B cell (primary cell): ENCODE data around the gene COMT.

Experiments
- EZH2 ChIP-seq: IDR thresholded peaks from 2 replicates; pipeline ENCODE4 v1.6.1; 2012; ENCODE audit warnings: borderline replicate concordance, low read depth, mild to moderate bottlenecking, moderate library complexity, low read length; ENCODE audit not compliant: insufficient read depth, poor library complexity, severe bottlenecking
- TF ChIP-seq, protein P1 (sequence below): fragments of 200-600 bp; IDR thresholded peaks from one replicate; pipeline ENCODE4 v1.8.0; 2022; ENCODE audit warnings: antibody characterized with exemption, mild to moderate bottlenecking

DNA sequence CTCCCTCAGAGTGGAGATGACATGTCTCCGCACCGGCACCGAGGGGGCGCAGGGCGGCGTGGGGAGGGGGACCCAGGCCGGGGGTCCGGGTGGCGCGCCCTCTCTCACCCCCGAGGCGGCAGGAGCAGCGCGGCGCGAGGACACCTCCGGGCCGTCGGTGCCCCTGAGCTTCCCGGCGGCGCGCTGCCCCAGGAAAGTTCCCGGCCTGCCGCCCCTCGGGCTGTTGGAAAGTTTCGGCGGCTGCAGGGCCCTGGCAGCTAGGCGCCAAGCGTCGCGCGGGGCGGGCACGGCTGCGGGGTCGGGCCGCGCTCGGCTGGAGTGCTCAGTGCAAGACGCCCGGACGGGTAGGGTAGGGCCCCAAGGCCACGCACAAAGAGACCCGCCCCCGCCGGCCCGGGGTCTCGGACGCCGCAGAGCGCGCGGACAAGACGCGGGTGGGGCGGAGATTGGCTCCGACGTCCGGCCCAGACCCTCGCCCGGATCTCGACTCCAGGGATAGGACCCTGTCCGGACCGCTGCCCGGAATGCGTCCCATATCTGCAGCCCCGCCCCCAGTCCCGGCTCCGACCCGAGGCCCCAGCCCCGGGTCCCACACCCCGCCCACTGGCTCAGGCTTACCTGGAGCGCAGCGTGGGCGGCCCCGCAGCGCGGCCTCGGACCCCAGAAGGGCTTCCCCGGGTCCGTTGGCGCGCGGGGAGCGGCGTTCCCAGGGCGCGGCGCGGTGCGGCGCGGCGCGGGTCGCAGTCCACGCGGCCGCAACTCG is 74.6 kb downstream of the COMT start:
- TF ChIP-seq EZH2: no peak
- TF ChIP-seq, protein P1, sequence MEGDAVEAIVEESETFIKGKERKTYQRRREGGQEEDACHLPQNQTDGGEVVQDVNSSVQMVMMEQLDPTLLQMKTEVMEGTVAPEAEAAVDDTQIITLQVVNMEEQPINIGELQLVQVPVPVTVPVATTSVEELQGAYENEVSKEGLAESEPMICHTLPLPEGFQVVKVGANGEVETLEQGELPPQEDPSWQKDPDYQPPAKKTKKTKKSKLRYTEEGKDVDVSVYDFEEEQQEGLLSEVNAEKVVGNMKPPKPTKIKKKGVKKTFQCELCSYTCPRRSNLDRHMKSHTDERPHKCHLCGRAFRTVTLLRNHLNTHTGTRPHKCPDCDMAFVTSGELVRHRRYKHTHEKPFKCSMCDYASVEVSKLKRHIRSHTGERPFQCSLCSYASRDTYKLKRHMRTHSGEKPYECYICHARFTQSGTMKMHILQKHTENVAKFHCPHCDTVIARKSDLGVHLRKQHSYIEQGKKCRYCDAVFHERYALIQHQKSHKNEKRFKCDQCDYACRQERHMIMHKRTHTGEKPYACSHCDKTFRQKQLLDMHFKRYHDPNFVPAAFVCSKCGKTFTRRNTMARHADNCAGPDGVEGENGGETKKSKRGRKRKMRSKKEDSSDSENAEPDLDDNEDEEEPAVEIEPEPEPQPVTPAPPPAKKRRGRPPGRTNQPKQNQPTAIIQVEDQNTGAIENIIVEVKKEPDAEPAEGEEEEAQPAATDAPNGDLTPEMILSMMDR: no peak
